ENCODE data around the gene CSNK1G1.

Gene CSNK1G1

GRCh38 chr15:64340355-64340754 is 15.6 kb downstream of the CSNK1G1 start:
- Histone ChIP-seq H3K4me3 (ENCODE audit: low read depth, low read length, poor library complexity, severe bottlenecking) (no peak overlapping the region), H3K9me2 (ENCODE audit: low read depth, low read length) (no peaks in the 10 kb centered on the region), H3K27me3 (ENCODE audit: insufficient read depth, low read length) (no peaks in the 10 kb centered on the region), H3K9ac (ENCODE audit: low read length) (no peak overlapping the region), H2AFZ (ENCODE audit: low read length) (no peak overlapping the region), H3K9me3 (ENCODE audit: low read length) (no peaks in the 10 kb centered on the region), H4K20me1 (ENCODE audit: insufficient read depth, low read length) (no peaks in the 10 kb centered on the region), H3K79me2 (ENCODE audit: insufficient read depth, low read length) (peaks cover 2% of the 10 kb centered on the region; the same call in 1 of the 2 replicates), H3K4me1 (ENCODE audit: insufficient read depth, low read length, severe bottlenecking) (no peaks in the 10 kb centered on the region), H3K4me2 (ENCODE audit: low read length) (no peak overlapping the region), H3F3A (ENCODE audit: insufficient read depth, low read length) (0 out of 2 replicates have a peak, but pooled peaks cover 4% of the 10 kb centered on the region), H3K27ac (ENCODE audit: low read depth, low read length, poor library complexity, severe bottlenecking) (no peak overlapping the region), H3K36me3 (ENCODE audit: insufficient read depth, low read length) (no peaks in the 10 kb centered on the region)
- TF ChIP-seq EZH2 (IDR thresholded peaks at IDR 0.05; ENCODE audit: borderline replicate concordance, low read length) (no peak), CTCF (IDR thresholded peaks at IDR 0.05; ENCODE audit: low read length) (no peak)

- Histone ChIP-seq H3K36me3 (ENCODE audit: insufficient read depth, low read length) (no peaks in the 10 kb centered on the region), H3K9me2 (ENCODE audit: low read depth, low read length) (no peaks in the 10 kb centered on the region), H3K4me3 (ENCODE audit: low read depth, low read length, poor library complexity, severe bottlenecking) (no peak overlapping the region), H3K27me3 (ENCODE audit: insufficient read depth, low read length) (no peaks in the 10 kb centered on the region), H3K9me3 (ENCODE audit: low read length) (no peaks in the 10 kb centered on the region), H2AFZ (ENCODE audit: low read length) (no peak overlapping the region), H3K27ac (ENCODE audit: low read depth, low read length, poor library complexity, severe bottlenecking) (no peak overlapping the region), H3K79me2 (ENCODE audit: insufficient read depth, low read length) (peaks cover 3% of the 10 kb centered on the region; the same call in 1 of the 2 replicates), H3K4me2 (ENCODE audit: low read length) (no peak overlapping the region), H3F3A (ENCODE audit: insufficient read depth, low read length) (0 out of 2 replicates have a peak, but pooled peaks cover 6% of the 10 kb centered on the region), H3K9ac (ENCODE audit: low read length) (no peak overlapping the region), H3K4me1 (ENCODE audit: insufficient read depth, low read length, severe bottlenecking) (peaks cover 4% of the 10 kb centered on the region), H4K20me1 (ENCODE audit: insufficient read depth, low read length) (no peaks in the 10 kb centered on the region)
- no peak for TF ChIP-seq CTCF (IDR thresholded peaks at IDR 0.05; ENCODE audit: low read length)
- no peak for TF ChIP-seq EZH2 (IDR thresholded peaks at IDR 0.05; ENCODE audit: borderline replicate concordance, low read length)
These were observed 18.2 kb downstream of the CSNK1G1 start for GRCh38 chr15:64337761-64338160.

GRCh38 chr15:64333986-64334929 is 21.7 kb downstream of the CSNK1G1 start:
- H2AFZ ChIP-seq (ENCODE audit: low read length), result no peak overlapping the region
- H3K36me3 ChIP-seq (ENCODE audit: insufficient read depth, low read length), result no peaks in the 10 kb centered on the region
- H3K27me3 ChIP-seq (ENCODE audit: insufficient read depth, low read length), result no peaks in the 10 kb centered on the region
- H3K9ac ChIP-seq (ENCODE audit: low read length), result no peak overlapping the region
- H3K4me2 ChIP-seq (ENCODE audit: low read length), result no peak overlapping the region
- H3K27ac ChIP-seq (ENCODE audit: low read depth, low read length, poor library complexity, severe bottlenecking), result no peak overlapping the region
- H3F3A ChIP-seq (ENCODE audit: insufficient read depth, low read length), result 0 out of 2 replicates have a peak, but pooled peaks cover 6% of the 10 kb centered on the region
- H3K4me1 ChIP-seq (ENCODE audit: insufficient read depth, low read length, severe bottlenecking), result peaks cover 4% of the 10 kb centered on the region
- peaks cover 3% of the 10 kb centered on the region; the same call in 1 of the 2 replicates for H3K79me2 ChIP-seq (ENCODE audit: insufficient read depth, low read length)
- no peaks in the 10 kb centered on the region for H4K20me1 ChIP-seq (ENCODE audit: insufficient read depth, low read length)
- no peaks in the 10 kb centered on the region for H3K9me2 ChIP-seq (ENCODE audit: low read depth, low read length)
- TF ChIP-seq EZH2 (IDR thresholded peaks at IDR 0.05; ENCODE audit: borderline replicate concordance, low read length) (no peak), CTCF (IDR thresholded peaks at IDR 0.05; ENCODE audit: low read length) (peak; percentile 59)
- no peak overlapping the region for H3K4me3 ChIP-seq (ENCODE audit: low read depth, low read length, poor library complexity, severe bottlenecking)
- H3K9me3 ChIP-seq (ENCODE audit: low read length), result no peaks in the 10 kb centered on the region

All from OCI-LY1 (cell line).